Adrenal gland (tissue), 5 donors: ENCODE measurements around the gene FLYWCH2.

Experiments
- CTCF ChIP-seq, 6 experiments: fragments of 450-650 bp in 4 of 6; fragments of 200-600 bp in 2 of 6; sonication (generic) in 1 of 6; IDR thresholded peaks; 1 replicate in 5 of 6; 2 replicates in 1 of 6; pipeline versions ENCODE4 v1.5.1 to v1.8.0; 2016 to 2021; ENCODE audit warnings: antibody characterized with exemption in 6 of 6, mild to moderate bottlenecking in 2 of 6, moderate library complexity in 1 of 6
- POLR2A ChIP-seq, 2 donors: fragments of 450-650 bp; IDR thresholded peaks; one replicate each; pipeline ENCODE4 v1.6.1; 2017; ENCODE audit warnings: antibody characterized with exemption in 2 of 2, mild to moderate bottlenecking in 2 of 2, moderate library complexity in 1 of 2
- donor health status: DM: no; HTN: no; CAD: no.

GRCh38 chr16:2841606-2842339 lies 41.2 kb upstream of the FLYWCH2 start:
- TF ChIP-seq CTCF (IDR thresholded peaks at IDR 0.05) (no peak), POLR2A (IDR thresholded peaks at IDR 0.05) (no peak)
